Right atrium auricular region (tissue), 2 donors: ENCODE results near the gene DIPK1A. TPM values are rescaled to one million over a fixed set of nuclear protein-coding genes. Genes with fewer than 3 reads are reported as not detected.

Experiments
- DNase-seq: peaks from one replicate; pipeline ENCODE4 v3.0.0-alpha.2; 2019; ENCODE audit warnings: low spot score
- H3K27ac ChIP-seq, 2 donors: fragments of 200-600 bp; sonication (generic); 1 replicate in 1 of 2; 2 replicates in 1 of 2; pipeline ENCODE4 v1.5.1; 2016 to 2019
- H3K27me3 ChIP-seq, 2 donors: fragments of 200-600 bp; sonication (generic); one replicate each; pipeline versions ENCODE4 v1.5.1 to v1.6.0; 2017 to 2019
- H3K36me3 ChIP-seq: fragments of 200-600 bp; sonication (generic); one replicate; pipeline ENCODE4 v1.5.1; 2016
- H3K4me1 ChIP-seq, 2 donors: fragments of 200-600 bp; sonication (generic); one replicate each; pipeline versions ENCODE4 v1.5.1 to v1.6.0; 2017 to 2019
- H3K4me3 ChIP-seq, 2 donors: fragments of 200-600 bp; sonication (generic); 1 replicate in 1 of 2; 2 replicates in 1 of 2; pipeline ENCODE4 v1.5.1; 2017 to 2019; ENCODE audit warnings: mild to moderate bottlenecking in 1 of 2, moderate library complexity in 1 of 2
- H3K9me3 ChIP-seq, 2 donors: fragments of 200-600 bp; sonication (generic); one replicate each; pipeline ENCODE4 v1.5.1; 2019
- total RNA-seq, 2 donors: library from RNA; depleted of rRNA; stranded (reverse); fragments of >200 nt; gene quantifications; one replicate each; pipeline ENCODE4 v1.1.0, GENCODE V29; 2016
- TF ChIP-seq, protein P1 (sequence below), 2 donors: fragments of 200-600 bp; sonication (generic); IDR thresholded peaks; one replicate each; pipeline ENCODE4 v1.5.1; 2019; ENCODE audit warnings: antibody characterized with exemption in 2 of 2

The DIPK1A gene
- total RNA-seq, 2 donors from 2014 or later: 5.9 to 7.9 TPM

DNA sequence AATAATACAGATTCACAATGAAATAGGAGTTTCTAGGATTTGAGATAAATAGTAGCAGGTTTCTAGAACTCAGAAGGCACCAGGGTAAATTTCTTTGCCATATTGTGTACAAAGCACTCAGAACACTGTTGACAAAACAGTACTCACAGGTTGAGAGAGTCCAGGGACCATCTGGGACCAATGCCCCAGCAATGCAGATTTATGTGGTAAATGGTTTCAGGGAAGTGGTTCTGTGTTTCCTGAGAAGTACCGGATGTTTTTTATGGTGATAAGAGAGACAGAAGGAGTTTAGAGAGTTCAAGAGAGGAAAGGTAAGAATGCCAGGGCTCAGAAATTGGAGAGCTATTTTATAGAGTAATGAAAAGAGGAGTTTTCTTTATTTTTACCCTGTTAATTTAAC lies 29.6 kb upstream of the DIPK1A start:
- no peaks in the 10 kb centered on the region for H3K36me3 ChIP-seq
- no peaks in the 10 kb centered on the region for H3K27me3 ChIP-seq
- H3K9me3 ChIP-seq: no peaks in the 10 kb centered on the region
- H3K4me3 ChIP-seq: no peak overlapping the region
- H3K27ac ChIP-seq: no peak overlapping the region
- no peaks in the 10 kb centered on the region for H3K4me1 ChIP-seq
- no peak for DNase-seq
- TF ChIP-seq, protein P1, sequence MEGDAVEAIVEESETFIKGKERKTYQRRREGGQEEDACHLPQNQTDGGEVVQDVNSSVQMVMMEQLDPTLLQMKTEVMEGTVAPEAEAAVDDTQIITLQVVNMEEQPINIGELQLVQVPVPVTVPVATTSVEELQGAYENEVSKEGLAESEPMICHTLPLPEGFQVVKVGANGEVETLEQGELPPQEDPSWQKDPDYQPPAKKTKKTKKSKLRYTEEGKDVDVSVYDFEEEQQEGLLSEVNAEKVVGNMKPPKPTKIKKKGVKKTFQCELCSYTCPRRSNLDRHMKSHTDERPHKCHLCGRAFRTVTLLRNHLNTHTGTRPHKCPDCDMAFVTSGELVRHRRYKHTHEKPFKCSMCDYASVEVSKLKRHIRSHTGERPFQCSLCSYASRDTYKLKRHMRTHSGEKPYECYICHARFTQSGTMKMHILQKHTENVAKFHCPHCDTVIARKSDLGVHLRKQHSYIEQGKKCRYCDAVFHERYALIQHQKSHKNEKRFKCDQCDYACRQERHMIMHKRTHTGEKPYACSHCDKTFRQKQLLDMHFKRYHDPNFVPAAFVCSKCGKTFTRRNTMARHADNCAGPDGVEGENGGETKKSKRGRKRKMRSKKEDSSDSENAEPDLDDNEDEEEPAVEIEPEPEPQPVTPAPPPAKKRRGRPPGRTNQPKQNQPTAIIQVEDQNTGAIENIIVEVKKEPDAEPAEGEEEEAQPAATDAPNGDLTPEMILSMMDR (IDR thresholded peaks at IDR 0.05): no peak

DNA sequence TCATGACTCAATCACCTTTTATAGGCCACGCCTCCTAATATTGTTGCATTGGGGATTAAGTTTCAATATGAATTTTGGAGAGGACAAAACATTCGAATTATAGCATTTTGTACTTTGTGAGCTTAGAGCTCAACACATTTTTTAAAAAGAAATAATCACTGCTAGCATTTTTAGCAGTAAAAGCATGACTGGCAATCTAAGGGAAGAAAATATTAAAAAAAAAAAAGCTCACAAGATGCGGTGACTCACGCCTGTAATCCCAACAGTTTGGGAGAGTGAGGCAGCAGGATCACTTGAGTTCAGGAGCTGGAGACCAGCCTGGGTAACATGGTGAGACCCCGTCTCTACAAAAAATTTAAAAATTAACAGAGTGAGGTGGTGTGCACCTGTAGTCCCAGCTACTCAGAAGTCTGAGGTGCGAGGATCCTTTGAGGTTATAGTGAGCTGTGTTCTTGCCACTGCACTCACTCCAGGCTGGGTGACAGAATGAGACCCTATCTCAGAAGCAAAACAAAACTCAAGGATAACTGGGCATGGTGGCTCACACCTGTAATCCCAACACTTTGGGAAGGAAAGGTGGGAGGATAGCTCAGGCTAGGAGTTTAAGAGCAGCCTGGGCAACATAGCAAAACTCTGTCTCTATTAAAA lies 28.8 kb upstream of the DIPK1A start:
- DNase-seq: no peak
- no peaks in the 10 kb centered on the region for H3K27me3 ChIP-seq
- no peaks in the 10 kb centered on the region for H3K4me1 ChIP-seq
- no peak overlapping the region for H3K27ac ChIP-seq
- TF ChIP-seq, protein P1 (IDR thresholded peaks at IDR 0.05): no peak
- H3K4me3 ChIP-seq: no peak overlapping the region
- no peaks in the 10 kb centered on the region for H3K9me3 ChIP-seq
- no peaks in the 10 kb centered on the region for H3K36me3 ChIP-seq

DNA sequence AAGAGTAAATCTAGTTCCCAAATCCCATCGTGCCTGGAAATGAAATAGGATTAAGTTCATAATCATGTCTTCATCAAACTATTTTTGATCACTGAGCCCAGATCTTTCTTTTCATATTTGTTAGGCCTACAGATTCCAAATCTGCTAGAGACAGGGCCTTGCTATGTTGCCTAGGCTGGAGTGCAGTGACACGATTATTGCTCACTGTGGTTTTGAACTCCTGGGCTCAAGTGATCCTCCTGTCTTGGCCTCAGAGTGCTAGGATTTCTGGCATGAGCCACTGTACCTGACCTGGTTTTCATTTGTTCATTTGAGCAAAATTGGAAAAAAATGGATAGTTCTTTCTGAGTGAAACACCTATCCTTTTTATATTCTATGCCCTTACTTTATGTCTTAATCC lies 28.0 kb upstream of the DIPK1A start:
- H3K27me3 ChIP-seq: no peaks in the 10 kb centered on the region
- TF ChIP-seq, protein P1 (IDR thresholded peaks at IDR 0.05): no peak
- no peak overlapping the region for H3K4me3 ChIP-seq
- H3K4me1 ChIP-seq: no peaks in the 10 kb centered on the region
- DNase-seq: no peak
- H3K36me3 ChIP-seq: no peaks in the 10 kb centered on the region
- no peak overlapping the region for H3K27ac ChIP-seq
- H3K9me3 ChIP-seq: no peaks in the 10 kb centered on the region

DNA sequence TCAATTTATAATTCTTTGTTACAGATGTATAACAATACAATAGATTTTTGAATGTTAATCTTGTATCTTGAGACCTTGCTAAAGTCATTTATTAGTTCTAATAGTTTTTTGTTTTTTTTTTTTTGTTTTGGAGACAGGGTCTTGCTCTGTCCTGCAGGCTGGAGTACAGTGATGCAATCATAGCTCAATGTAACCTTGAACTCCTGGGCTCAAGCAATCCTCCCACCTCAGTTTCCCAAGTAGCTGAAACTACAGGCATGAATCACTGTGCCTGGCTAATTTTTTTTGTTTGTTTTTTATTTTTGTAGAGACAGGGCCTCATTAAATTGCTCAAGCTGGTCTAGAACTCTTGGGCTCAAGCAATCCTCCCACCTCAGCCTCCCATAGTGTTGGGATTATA lies 26.2 kb upstream of the DIPK1A start:
- Histone ChIP-seq H3K27ac (no peak overlapping the region), H3K9me3 (no peaks in the 10 kb centered on the region), H3K36me3 (no peaks in the 10 kb centered on the region), H3K4me1 (no peaks in the 10 kb centered on the region), H3K4me3 (no peak overlapping the region), H3K27me3 (no peaks in the 10 kb centered on the region)
- TF ChIP-seq, protein P1 (IDR thresholded peaks at IDR 0.05): no peak
- no peak for DNase-seq

DNA sequence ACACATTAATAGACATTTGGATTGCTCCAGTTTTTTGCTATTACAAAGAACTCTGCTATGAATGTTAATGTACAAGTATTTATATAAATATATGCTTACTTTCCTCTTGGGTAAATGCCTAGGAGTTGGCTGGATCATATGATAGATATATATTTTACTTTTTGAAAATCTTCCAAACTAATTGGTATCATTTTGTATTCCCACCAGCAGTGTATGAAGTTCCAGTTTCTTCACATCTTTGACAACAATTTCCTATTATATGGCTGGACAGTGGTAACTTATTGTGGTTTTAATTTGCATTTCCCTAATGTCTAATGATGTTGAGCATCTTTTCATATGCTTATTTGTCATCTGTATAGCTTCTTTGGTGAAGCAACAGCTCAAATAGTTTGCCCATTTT lies 23.8 kb upstream of the DIPK1A start:
- no peaks in the 10 kb centered on the region for H3K9me3 ChIP-seq
- TF ChIP-seq, protein P1 (IDR thresholded peaks at IDR 0.05): no peak
- no peaks in the 10 kb centered on the region for H3K4me1 ChIP-seq
- H3K4me3 ChIP-seq: no peak overlapping the region
- H3K27me3 ChIP-seq: no peaks in the 10 kb centered on the region
- no peak overlapping the region for H3K27ac ChIP-seq
- H3K36me3 ChIP-seq: no peaks in the 10 kb centered on the region
- DNase-seq: no peak
